Right atrium auricular region (tissue), 2 donors: Measurements from ENCODE around the gene DDIT4. TPM values are rescaled to one million over a fixed set of nuclear protein-coding genes. Genes with fewer than 3 reads are reported as not detected.

ENCODE experiments used
- DNase-seq: peaks from one replicate; pipeline ENCODE4 v3.0.0-alpha.2; 2019; ENCODE audit warnings: low spot score
- H3K27ac ChIP-seq, 2 donors: fragments of 200-600 bp; sonication (generic); 1 replicate in 1 of 2; 2 replicates in 1 of 2; pipeline ENCODE4 v1.5.1; 2016 to 2019
- H3K27me3 ChIP-seq, 2 donors: fragments of 200-600 bp; sonication (generic); one replicate each; pipeline versions ENCODE4 v1.5.1 to v1.6.0; 2017 to 2019
- H3K36me3 ChIP-seq: fragments of 200-600 bp; sonication (generic); one replicate; pipeline ENCODE4 v1.5.1; 2016
- H3K4me1 ChIP-seq, 2 donors: fragments of 200-600 bp; sonication (generic); one replicate each; pipeline versions ENCODE4 v1.5.1 to v1.6.0; 2017 to 2019
- H3K4me3 ChIP-seq, 2 donors: fragments of 200-600 bp; sonication (generic); 1 replicate in 1 of 2; 2 replicates in 1 of 2; pipeline ENCODE4 v1.5.1; 2017 to 2019; ENCODE audit warnings: mild to moderate bottlenecking in 1 of 2, moderate library complexity in 1 of 2
- H3K9me3 ChIP-seq, 2 donors: fragments of 200-600 bp; sonication (generic); one replicate each; pipeline ENCODE4 v1.5.1; 2019
- CTCF ChIP-seq, 2 donors: fragments of 200-600 bp; sonication (generic); IDR thresholded peaks; one replicate each; pipeline ENCODE4 v1.5.1; 2019; ENCODE audit warnings: antibody characterized with exemption in 2 of 2
- total RNA-seq, 2 donors: library from RNA; depleted of rRNA; stranded (reverse); fragments of >200 nt; gene quantifications; one replicate each; pipeline ENCODE4 v1.1.0, GENCODE V29; 2016

Gene DDIT4
- total RNA-seq, 2 donors from 2014 or later: 100 to 136 TPM

- Histone ChIP-seq H3K4me3 (no peak overlapping the region), H3K36me3 (no peaks in the 10 kb centered on the region), H3K27ac (peak overlapping the region; percentile 91 to 96), H3K4me1 (peaks cover 5 to 57% of the 10 kb centered on the region in 2 donors), H3K27me3 (no peaks in the 10 kb centered on the region), H3K9me3 (no peaks in the 10 kb centered on the region)
- no peak for DNase-seq
- no peak for TF ChIP-seq CTCF (IDR thresholded peaks at IDR 0.05)
Measured at GRCh38 chr10:72261784-72262404, 11.8 kb upstream of the DDIT4 start.

GRCh38 chr10:72263613-72264241 lies 10.0 kb upstream of the DDIT4 start:
- no peaks in the 10 kb centered on the region for H3K27me3 ChIP-seq
- H3K4me3 ChIP-seq: no peak overlapping the region
- H3K9me3 ChIP-seq: no peaks in the 10 kb centered on the region
- no peak for DNase-seq
- H3K27ac ChIP-seq: peak overlapping the region in 1 of 2 donors; percentile 3
- H3K36me3 ChIP-seq: no peaks in the 10 kb centered on the region
- TF ChIP-seq CTCF (IDR thresholded peaks at IDR 0.05): no peak
- peaks cover 5 to 44% of the 10 kb centered on the region in 2 donors for H3K4me1 ChIP-seq

GRCh38 chr10:72264536-72264935 lies 9.2 kb upstream of the DDIT4 start:
- Histone ChIP-seq H3K4me3 (no peak overlapping the region), H3K27ac (no peak overlapping the region), H3K27me3 (no peaks in the 10 kb centered on the region), H3K36me3 (no peaks in the 10 kb centered on the region), H3K4me1 (peaks cover 4 to 36% of the 10 kb centered on the region in 2 donors), H3K9me3 (no peaks in the 10 kb centered on the region)
- TF ChIP-seq CTCF (IDR thresholded peaks at IDR 0.05): no peak
- no peak for DNase-seq

- Histone ChIP-seq H3K36me3 (no peaks in the 10 kb centered on the region), H3K27ac (no peak overlapping the region), H3K4me1 (peaks cover 0 to 31% of the 10 kb centered on the region in 2 donors), H3K27me3 (no peaks in the 10 kb centered on the region), H3K9me3 (no peaks in the 10 kb centered on the region), H3K4me3 (no peak overlapping the region)
- DNase-seq: no peak
- no peak for TF ChIP-seq CTCF (IDR thresholded peaks at IDR 0.05)
Measured at GRCh38 chr10:72265508-72265907, 8.2 kb upstream of the DDIT4 start.

GRCh38 chr10:72265990-72266865 lies 7.5 kb upstream of the DDIT4 start:
- H3K27ac ChIP-seq: no peak overlapping the region
- H3K36me3 ChIP-seq: no peaks in the 10 kb centered on the region
- H3K4me1 ChIP-seq: peaks cover 0 to 29% of the 10 kb centered on the region in 2 donors
- TF ChIP-seq CTCF (IDR thresholded peaks at IDR 0.05): no peak
- H3K27me3 ChIP-seq: no peaks in the 10 kb centered on the region
- no peaks in the 10 kb centered on the region for H3K9me3 ChIP-seq
- no peak for DNase-seq
- no peak overlapping the region for H3K4me3 ChIP-seq
